ENCODE measurements around the gene SMIM10L1.
A peak's percentile ranks its signal among the peaks of the same experiment; 100 is the strongest.

The SMIM10L1 gene

GRCh38 chr12:11144297-11144696 lies 26.7 kb upstream of the SMIM10L1 start:
- Histone ChIP-seq H3K9ac (ENCODE audit: low read length) (no peak overlapping the region), H4K91ac (ENCODE audit: low read depth, low read length) (no peak overlapping the region), H2AFZ (ENCODE audit: insufficient read depth, low read length, poor library complexity) (no peak overlapping the region), H4K12ac (ENCODE audit: low read depth, low read length) (no peak overlapping the region), H3K4me2 (ENCODE audit: low read length) (no peak overlapping the region), H2AK5ac (ENCODE audit: low read length) (no peak overlapping the region), H3K36me3 (ENCODE audit: control insufficient read depth in 1 of 2, insufficient read depth in 2 of 2, low read length in 2 of 2) (peaks cover 0 to 5% of the 10 kb centered on the region in 2 experiments), H3K14ac (ENCODE audit: low read length) (no peak overlapping the region), H3K79me2 (ENCODE audit: control insufficient read depth, insufficient read depth, low read length, poor library complexity) (peaks cover 1% of the 10 kb centered on the region), H4K8ac (ENCODE audit: low read depth, low read length) (no peak overlapping the region), H2BK12ac (ENCODE audit: low read length) (no peak overlapping the region), H3K18ac (ENCODE audit: low read length) (no peak overlapping the region), H3K4me3 (ENCODE audit: low read depth, low read length) (no peak overlapping the region), H3K27me3 (ENCODE audit: insufficient read depth, low read length) (no peaks in the 10 kb centered on the region), H3K79me1 (ENCODE audit: low read length) (no peaks in the 10 kb centered on the region), H3K4ac (ENCODE audit: low read depth, low read length) (no peak overlapping the region), H3K4me1 (ENCODE audit: control insufficient read depth in 1 of 2, insufficient read depth in 2 of 2, low read length in 2 of 2) (no peaks in the 10 kb centered on the region), H3K23ac (ENCODE audit: low read length) (no peak overlapping the region), H2BK5ac (ENCODE audit: low read depth, low read length, poor library complexity) (no peak overlapping the region), H3K27ac (ENCODE audit: low read depth, low read length) (no peak overlapping the region), H3K9me3 (ENCODE audit: insufficient read depth, low read depth, low read length) (no peaks in the 10 kb centered on the region), H2BK120ac (ENCODE audit: insufficient read depth, low read length, poor library complexity) (no peak overlapping the region)
- WGBS (ENCODE audit: extremely low coverage, insufficient coverage, insufficient read length): no CpG with 5 or more reads among the region's 5 CpGs
- DNase-seq: no peak

- Histone ChIP-seq H2AFZ (ENCODE audit: insufficient read depth, low read length, poor library complexity) (no peak overlapping the region), H4K8ac (ENCODE audit: low read depth, low read length) (no peak overlapping the region), H3K79me1 (ENCODE audit: low read length) (no peaks in the 10 kb centered on the region), H3K9me3 (ENCODE audit: insufficient read depth, low read depth, low read length) (peaks cover 2% of the 10 kb centered on the region), H3K27ac (ENCODE audit: low read depth, low read length) (no peak overlapping the region), H4K12ac (ENCODE audit: low read depth, low read length) (no peak overlapping the region), H3K4ac (ENCODE audit: low read depth, low read length) (no peak overlapping the region), H3K27me3 (ENCODE audit: insufficient read depth, low read length) (no peaks in the 10 kb centered on the region), H3K14ac (ENCODE audit: low read length) (no peak overlapping the region), H3K79me2 (ENCODE audit: control insufficient read depth, insufficient read depth, low read length, poor library complexity) (no peaks in the 10 kb centered on the region), H3K36me3 (ENCODE audit: control insufficient read depth in 1 of 2, insufficient read depth in 2 of 2, low read length in 2 of 2) (peaks cover 3 to 8% of the 10 kb centered on the region in 2 experiments), H2BK5ac (ENCODE audit: low read depth, low read length, poor library complexity) (no peak overlapping the region), H3K18ac (ENCODE audit: low read length) (no peak overlapping the region), H2BK120ac (ENCODE audit: insufficient read depth, low read length, poor library complexity) (no peak overlapping the region), H3K4me3 (ENCODE audit: low read depth, low read length) (peak overlapping the region; percentile 3), H4K91ac (ENCODE audit: low read depth, low read length) (no peak overlapping the region), H2AK5ac (ENCODE audit: low read length) (no peak overlapping the region), H3K23ac (ENCODE audit: low read length) (no peak overlapping the region), H3K4me1 (ENCODE audit: control insufficient read depth in 1 of 2, insufficient read depth in 2 of 2, low read length in 2 of 2) (no peaks in the 10 kb centered on the region), H2BK12ac (ENCODE audit: low read length) (no peak overlapping the region), H3K4me2 (ENCODE audit: low read length) (no peak overlapping the region), H3K9ac (ENCODE audit: low read length) (no peak overlapping the region)
- WGBS (ENCODE audit: extremely low coverage, insufficient coverage, insufficient read length): no CpG with 5 or more reads among the region's 1 CpG
- DNase-seq: no peak
Measured at GRCh38 chr12:11147420-11147819, 23.6 kb upstream of the SMIM10L1 start.

GRCh38 chr12:11150832-11151231 lies 20.2 kb upstream of the SMIM10L1 start:
- H2AK5ac ChIP-seq (ENCODE audit: low read length): no peak overlapping the region
- no peak overlapping the region for H3K23ac ChIP-seq (ENCODE audit: low read length)
- H3K4ac ChIP-seq (ENCODE audit: low read depth, low read length): peak overlapping the region; percentile 83
- no peak overlapping the region for H3K27ac ChIP-seq (ENCODE audit: low read depth, low read length)
- no peak overlapping the region for H2BK120ac ChIP-seq (ENCODE audit: insufficient read depth, low read length, poor library complexity)
- DNase-seq: no peak
- H3K36me3 ChIP-seq (ENCODE audit: control insufficient read depth in 1 of 2, insufficient read depth in 2 of 2, low read length in 2 of 2): peaks cover 3 to 5% of the 10 kb centered on the region in 2 experiments
- H3K4me2 ChIP-seq (ENCODE audit: low read length): no peak overlapping the region
- no peak overlapping the region for H4K12ac ChIP-seq (ENCODE audit: low read depth, low read length)
- H3K79me2 ChIP-seq (ENCODE audit: control insufficient read depth, insufficient read depth, low read length, poor library complexity): no peaks in the 10 kb centered on the region
- H3K4me1 ChIP-seq (ENCODE audit: control insufficient read depth in 1 of 2, insufficient read depth in 2 of 2, low read length in 2 of 2): no peaks in the 10 kb centered on the region
- H3K9ac ChIP-seq (ENCODE audit: low read length): no peak overlapping the region
- H3K14ac ChIP-seq (ENCODE audit: low read length): no peak overlapping the region
- H2AFZ ChIP-seq (ENCODE audit: insufficient read depth, low read length, poor library complexity): no peak overlapping the region
- H2BK12ac ChIP-seq (ENCODE audit: low read length): no peak overlapping the region
- peaks cover 2% of the 10 kb centered on the region for H3K9me3 ChIP-seq (ENCODE audit: insufficient read depth, low read depth, low read length)
- no peaks in the 10 kb centered on the region for H3K27me3 ChIP-seq (ENCODE audit: insufficient read depth, low read length)
- no peak overlapping the region for H2BK5ac ChIP-seq (ENCODE audit: low read depth, low read length, poor library complexity)
- no peak overlapping the region for H4K8ac ChIP-seq (ENCODE audit: low read depth, low read length)
- no peak overlapping the region for H4K91ac ChIP-seq (ENCODE audit: low read depth, low read length)
- no peaks in the 10 kb centered on the region for H3K79me1 ChIP-seq (ENCODE audit: low read length)
- no peak overlapping the region for H3K18ac ChIP-seq (ENCODE audit: low read length)
- no CpG with 5 or more reads among the region's 1 CpG for WGBS (ENCODE audit: extremely low coverage, insufficient coverage, insufficient read length)
- H3K4me3 ChIP-seq (ENCODE audit: low read depth, low read length): no peak overlapping the region

GRCh38 chr12:11152725-11153124 lies 18.3 kb upstream of the SMIM10L1 start:
- Histone ChIP-seq H4K91ac (ENCODE audit: low read depth, low read length) (no peak overlapping the region), H2BK12ac (ENCODE audit: low read length) (no peak overlapping the region), H3K9me3 (ENCODE audit: insufficient read depth, low read depth, low read length) (peaks cover 2% of the 10 kb centered on the region), H3K27ac (ENCODE audit: low read depth, low read length) (no peak overlapping the region), H3K18ac (ENCODE audit: low read length) (no peak overlapping the region), H3K4me3 (ENCODE audit: low read depth, low read length) (no peak overlapping the region), H3K14ac (ENCODE audit: low read length) (no peak overlapping the region), H3K4me2 (ENCODE audit: low read length) (no peak overlapping the region), H3K23ac (ENCODE audit: low read length) (no peak overlapping the region), H2AFZ (ENCODE audit: insufficient read depth, low read length, poor library complexity) (no peak overlapping the region), H3K4me1 (ENCODE audit: control insufficient read depth in 1 of 2, insufficient read depth in 2 of 2, low read length in 2 of 2) (no peaks in the 10 kb centered on the region), H2AK5ac (ENCODE audit: low read length) (no peak overlapping the region), H3K4ac (ENCODE audit: low read depth, low read length) (no peak overlapping the region), H3K79me1 (ENCODE audit: low read length) (no peaks in the 10 kb centered on the region), H4K8ac (ENCODE audit: low read depth, low read length) (no peak overlapping the region), H4K12ac (ENCODE audit: low read depth, low read length) (no peak overlapping the region), H3K79me2 (ENCODE audit: control insufficient read depth, insufficient read depth, low read length, poor library complexity) (no peaks in the 10 kb centered on the region), H3K27me3 (ENCODE audit: insufficient read depth, low read length) (no peaks in the 10 kb centered on the region), H3K36me3 (ENCODE audit: control insufficient read depth in 1 of 2, insufficient read depth in 2 of 2, low read length in 2 of 2) (peaks cover 3% of the 10 kb centered on the region in 2 experiments), H2BK120ac (ENCODE audit: insufficient read depth, low read length, poor library complexity) (no peak overlapping the region), H3K9ac (ENCODE audit: low read length) (no peak overlapping the region), H2BK5ac (ENCODE audit: low read depth, low read length, poor library complexity) (no peak overlapping the region)
- no CpG with 5 or more reads among the region's 2 CpGs for WGBS (ENCODE audit: extremely low coverage, insufficient coverage, insufficient read length)
- DNase-seq: no peak

Measured in trophoblast cell (in vitro differentiated cells and primary cell).